ENCODE results near the gene SLC16A13.

The SLC16A13 gene

GRCh38 chr17:7014261-7014994 lies 21.4 kb upstream of the SLC16A13 start:
- peak; percentile 97 for DNase-seq

- peak; percentile 64 for DNase-seq
These were observed 20.5 kb upstream of the SLC16A13 start for GRCh38 chr17:7014995-7015958.

GRCh38 chr17:7016418-7016817 lies 19.4 kb upstream of the SLC16A13 start:
- no peak for DNase-seq

GRCh38 chr17:7016886-7017826 lies 18.7 kb upstream of the SLC16A13 start:
- DNase-seq: no peak

GRCh38 chr17:7017827-7018200 lies 18.0 kb upstream of the SLC16A13 start:
- DNase-seq: no peak

- DNase-seq: no peak
These were observed 17.4 kb upstream of the SLC16A13 start for GRCh38 chr17:7018331-7018964.

GRCh38 chr17:7019367-7019766 lies 16.4 kb upstream of the SLC16A13 start:
- no peak for DNase-seq

- DNase-seq: no peak
These were observed 15.8 kb upstream of the SLC16A13 start for GRCh38 chr17:7019839-7020519.

- DNase-seq: no peak
These were observed 14.7 kb upstream of the SLC16A13 start for GRCh38 chr17:7020894-7021664.

GRCh38 chr17:7021993-7022778 lies 13.6 kb upstream of the SLC16A13 start:
- DNase-seq: peak; percentile 63

GRCh38 chr17:7022781-7023571 lies 12.8 kb upstream of the SLC16A13 start, which contains the start of gene BCL6B:
Gene BCL6B (plus strand): TSS chr17:7023050. CDS start chr17:7023672, 622 bp downstream.
- DNase-seq: no peak

- DNase-seq: peak; percentile 87
These were observed 12.0 kb upstream of the SLC16A13 start for GRCh38 chr17:7023576-7024401.

- DNase-seq: no peak
These were observed 11.4 kb upstream of the SLC16A13 start for GRCh38 chr17:7024402-7024785.

- no peak for DNase-seq
These were observed 10.6 kb upstream of the SLC16A13 start for GRCh38 chr17:7025245-7025644.

- DNase-seq: no peak
These were observed 9.2 kb upstream of the SLC16A13 start for GRCh38 chr17:7026471-7027115.

GRCh38 chr17:7027335-7027734 lies 8.5 kb upstream of the SLC16A13 start:
- no peak for DNase-seq

GRCh38 chr17:7029096-7029495 lies 6.7 kb upstream of the SLC16A13 start:
- DNase-seq: no peak

GRCh38 chr17:7029659-7030058 lies 6.2 kb upstream of the SLC16A13 start:
- no peak for DNase-seq
